Measurements from ENCODE around the gene ANKRD60. TPM values are rescaled to one million over a fixed set of nuclear protein-coding genes. Genes with fewer than 3 reads are reported as not detected.

Gene ANKRD60
- total RNA-seq, 1 experiment from 2014 or later: not detected

- TF ChIP-seq AR (CRISPR knock-in tag; IDR thresholded peaks at IDR 0.05): no peak
- no peak for TF ChIP-seq NR3C1 (CRISPR knock-in tag; conservative IDR thresholded peaks at IDR 0.05; ENCODE audit: low read depth)
- TF ChIP-seq ZNF263 (CRISPR knock-in tag; IDR thresholded peaks at IDR 0.05; ENCODE audit: low read depth): no peak
- TF ChIP-seq, protein P1, sequence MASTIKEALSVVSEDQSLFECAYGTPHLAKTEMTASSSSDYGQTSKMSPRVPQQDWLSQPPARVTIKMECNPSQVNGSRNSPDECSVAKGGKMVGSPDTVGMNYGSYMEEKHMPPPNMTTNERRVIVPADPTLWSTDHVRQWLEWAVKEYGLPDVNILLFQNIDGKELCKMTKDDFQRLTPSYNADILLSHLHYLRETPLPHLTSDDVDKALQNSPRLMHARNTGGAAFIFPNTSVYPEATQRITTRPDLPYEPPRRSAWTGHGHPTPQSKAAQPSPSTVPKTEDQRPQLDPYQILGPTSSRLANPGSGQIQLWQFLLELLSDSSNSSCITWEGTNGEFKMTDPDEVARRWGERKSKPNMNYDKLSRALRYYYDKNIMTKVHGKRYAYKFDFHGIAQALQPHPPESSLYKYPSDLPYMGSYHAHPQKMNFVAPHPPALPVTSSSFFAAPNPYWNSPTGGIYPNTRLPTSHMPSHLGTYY (CRISPR knock-in tag; IDR thresholded peaks at IDR 0.05): no peak
- TF ChIP-seq, protein P2, sequence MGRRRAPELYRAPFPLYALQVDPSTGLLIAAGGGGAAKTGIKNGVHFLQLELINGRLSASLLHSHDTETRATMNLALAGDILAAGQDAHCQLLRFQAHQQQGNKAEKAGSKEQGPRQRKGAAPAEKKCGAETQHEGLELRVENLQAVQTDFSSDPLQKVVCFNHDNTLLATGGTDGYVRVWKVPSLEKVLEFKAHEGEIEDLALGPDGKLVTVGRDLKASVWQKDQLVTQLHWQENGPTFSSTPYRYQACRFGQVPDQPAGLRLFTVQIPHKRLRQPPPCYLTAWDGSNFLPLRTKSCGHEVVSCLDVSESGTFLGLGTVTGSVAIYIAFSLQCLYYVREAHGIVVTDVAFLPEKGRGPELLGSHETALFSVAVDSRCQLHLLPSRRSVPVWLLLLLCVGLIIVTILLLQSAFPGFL (CRISPR knock-in tag; IDR thresholded peaks at IDR 0.05; ENCODE audit: borderline replicate concordance): no peak
- TF ChIP-seq, protein P3, sequence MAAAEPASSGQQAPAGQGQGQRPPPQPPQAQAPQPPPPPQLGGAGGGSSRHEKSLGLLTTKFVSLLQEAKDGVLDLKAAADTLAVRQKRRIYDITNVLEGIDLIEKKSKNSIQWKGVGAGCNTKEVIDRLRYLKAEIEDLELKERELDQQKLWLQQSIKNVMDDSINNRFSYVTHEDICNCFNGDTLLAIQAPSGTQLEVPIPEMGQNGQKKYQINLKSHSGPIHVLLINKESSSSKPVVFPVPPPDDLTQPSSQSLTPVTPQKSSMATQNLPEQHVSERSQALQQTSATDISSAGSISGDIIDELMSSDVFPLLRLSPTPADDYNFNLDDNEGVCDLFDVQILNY (CRISPR knock-in tag; IDR thresholded peaks at IDR 0.05): no peak
These were observed 4.9 kb upstream of the ANKRD60 start (continued) for GRCh38 chr20:58233393-58233792.

DNA sequence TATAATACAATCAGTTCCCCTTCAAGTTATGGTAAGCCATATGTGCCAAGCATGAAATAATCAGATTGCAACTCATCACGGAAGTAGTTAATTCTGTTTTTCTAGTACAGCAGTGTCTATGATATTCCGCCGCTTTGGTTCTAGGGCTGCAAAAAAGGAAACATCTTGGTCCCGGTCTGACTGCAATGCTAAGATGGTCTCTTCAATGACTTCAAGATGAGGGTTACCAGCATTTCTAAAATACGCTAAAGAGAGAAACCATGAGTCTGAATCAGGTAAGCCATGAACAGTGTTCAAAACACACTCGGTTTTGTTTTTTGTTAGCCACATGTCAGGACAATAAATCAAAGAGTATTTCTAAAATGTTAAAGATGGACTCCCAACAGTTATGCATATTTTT is 3.2 kb upstream of the ANKRD60 start:
- Mint-ChIP-seq H3K27me3 (ENCODE audit: low read depth) (peaks cover 24% of the 10 kb centered on the region), H3K36me3 (no peaks in the 10 kb centered on the region), H3K27ac (no peak overlapping the region), H3K4me1 (peaks cover 32% of the 10 kb centered on the region), H3K9me3 (peaks cover 9% of the 10 kb centered on the region), H3K4me3 (no peak overlapping the region)
- no peak for ATAC-seq
- ChIA-PET POLR2A (no interaction called here), CTCF (interaction anchor here (2.7 kb wide), 1 partner anchor 16 kb away, joined by 12 read pairs; no protein-coding TSS in a partner anchor)
- no peak for DNase-seq (ENCODE audit: low spot score)
- TF ChIP-seq NR3C1 (CRISPR knock-in tag; conservative IDR thresholded peaks at IDR 0.05; ENCODE audit: low read depth) (no peak), ZNF138 (CRISPR knock-in tag; conservative IDR thresholded peaks at IDR 0.05) (no peak), ZNF263 (CRISPR knock-in tag; IDR thresholded peaks at IDR 0.05; ENCODE audit: low read depth) (no peak), ZNF232 (CRISPR knock-in tag; IDR thresholded peaks at IDR 0.05) (no peak), ZBTB43 (CRISPR knock-in tag; IDR thresholded peaks at IDR 0.05) (no peak), ELF4 (CRISPR knock-in tag; IDR thresholded peaks at IDR 0.05; ENCODE audit: low read depth) (no peak), NFYB (CRISPR knock-in tag; conservative IDR thresholded peaks at IDR 0.05; ENCODE audit: low read depth) (no peak), NFE2L1 (CRISPR knock-in tag; IDR thresholded peaks at IDR 0.05) (no peak), CREB1 (CRISPR knock-in tag; IDR thresholded peaks at IDR 0.05) (no peak), ZMAT4 (CRISPR knock-in tag; IDR thresholded peaks at IDR 0.05) (no peak), JUN (CRISPR knock-in tag; IDR thresholded peaks at IDR 0.05) (no peak), IRF2 (CRISPR knock-in tag; IDR thresholded peaks at IDR 0.05; ENCODE audit: borderline replicate concordance, low read depth) (no peak), SP1 (CRISPR knock-in tag; conservative IDR thresholded peaks at IDR 0.05) (no peak)
- TF ChIP-seq, protein P4, sequence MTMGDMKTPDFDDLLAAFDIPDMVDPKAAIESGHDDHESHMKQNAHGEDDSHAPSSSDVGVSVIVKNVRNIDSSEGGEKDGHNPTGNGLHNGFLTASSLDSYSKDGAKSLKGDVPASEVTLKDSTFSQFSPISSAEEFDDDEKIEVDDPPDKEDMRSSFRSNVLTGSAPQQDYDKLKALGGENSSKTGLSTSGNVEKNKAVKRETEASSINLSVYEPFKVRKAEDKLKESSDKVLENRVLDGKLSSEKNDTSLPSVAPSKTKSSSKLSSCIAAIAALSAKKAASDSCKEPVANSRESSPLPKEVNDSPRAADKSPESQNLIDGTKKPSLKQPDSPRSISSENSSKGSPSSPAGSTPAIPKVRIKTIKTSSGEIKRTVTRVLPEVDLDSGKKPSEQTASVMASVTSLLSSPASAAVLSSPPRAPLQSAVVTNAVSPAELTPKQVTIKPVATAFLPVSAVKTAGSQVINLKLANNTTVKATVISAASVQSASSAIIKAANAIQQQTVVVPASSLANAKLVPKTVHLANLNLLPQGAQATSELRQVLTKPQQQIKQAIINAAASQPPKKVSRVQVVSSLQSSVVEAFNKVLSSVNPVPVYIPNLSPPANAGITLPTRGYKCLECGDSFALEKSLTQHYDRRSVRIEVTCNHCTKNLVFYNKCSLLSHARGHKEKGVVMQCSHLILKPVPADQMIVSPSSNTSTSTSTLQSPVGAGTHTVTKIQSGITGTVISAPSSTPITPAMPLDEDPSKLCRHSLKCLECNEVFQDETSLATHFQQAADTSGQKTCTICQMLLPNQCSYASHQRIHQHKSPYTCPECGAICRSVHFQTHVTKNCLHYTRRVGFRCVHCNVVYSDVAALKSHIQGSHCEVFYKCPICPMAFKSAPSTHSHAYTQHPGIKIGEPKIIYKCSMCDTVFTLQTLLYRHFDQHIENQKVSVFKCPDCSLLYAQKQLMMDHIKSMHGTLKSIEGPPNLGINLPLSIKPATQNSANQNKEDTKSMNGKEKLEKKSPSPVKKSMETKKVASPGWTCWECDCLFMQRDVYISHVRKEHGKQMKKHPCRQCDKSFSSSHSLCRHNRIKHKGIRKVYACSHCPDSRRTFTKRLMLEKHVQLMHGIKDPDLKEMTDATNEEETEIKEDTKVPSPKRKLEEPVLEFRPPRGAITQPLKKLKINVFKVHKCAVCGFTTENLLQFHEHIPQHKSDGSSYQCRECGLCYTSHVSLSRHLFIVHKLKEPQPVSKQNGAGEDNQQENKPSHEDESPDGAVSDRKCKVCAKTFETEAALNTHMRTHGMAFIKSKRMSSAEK (CRISPR knock-in tag; IDR thresholded peaks at IDR 0.05; ENCODE audit: borderline replicate concordance): no peak

Measured in WTC11 (cell line).